Body of pancreas (tissue), 4 donors: ENCODE measurements around the gene HSPBAP1. TPM values are rescaled to one million over a fixed set of nuclear protein-coding genes. Genes with fewer than 3 reads are reported as not detected.

Experiments
- ATAC-seq: fragments of 150-250 bp; one replicate; pipeline ENCODE4 v1.9.1; 2016
- DNase-seq, 4 donors: peaks; one replicate each; pipeline ENCODE4 v3.0.0-alpha.2; 2019
- H3K27ac ChIP-seq, 4 donors: fragments of 200-600 bp; sonication (generic); 1 replicate in 3 of 4; 2 replicates in 1 of 4; pipeline versions ENCODE4 v1.5.1 to v1.6.1; 2016 to 2019; ENCODE audit warnings: mild to moderate bottlenecking in 1 of 4, mixed read lengths in 1 of 4, moderate library complexity in 1 of 4
- H3K27me3 ChIP-seq, 2 donors: fragments of 200-600 bp; sonication (generic); one replicate each; pipeline ENCODE4 v1.6.0; 2016; ENCODE audit warnings: mild to moderate bottlenecking in 1 of 2
- H3K36me3 ChIP-seq, 2 donors: fragments of 200-600 bp; sonication (generic); replicated peaks in 1 of 2; 2 replicates each; pipeline ENCODE4 v1.5.1; 2016; ENCODE audit warnings: low read depth in 2 of 2; ENCODE audit not compliant: insufficient read depth in 1 of 2
- H3K4me1 ChIP-seq: fragments of 200-600 bp; sonication (generic); one replicate; pipeline ENCODE4 v1.6.0; 2016
- H3K4me3 ChIP-seq, 2 donors: fragments of 200-600 bp; sonication (generic); 1 replicate in 1 of 2; 2 replicates in 1 of 2; pipeline ENCODE4 v1.5.1; 2016 to 2019
- H3K9me3 ChIP-seq, 3 donors: fragments of 200-600 bp; sonication (generic); 1 replicate in 2 of 3; 2 replicates in 1 of 3; pipeline ENCODE4 v1.5.1; 2016
- CTCF ChIP-seq, 7 experiments: fragments of 450-650 bp in 4 of 7; fragments of 200-600 bp in 3 of 7; sonication (generic) in 3 of 7; IDR thresholded peaks; one replicate each; pipeline ENCODE4 v1.5.1; 2016 to 2019; ENCODE audit warnings: antibody characterized with exemption in 7 of 7
- POLR2A ChIP-seq, 3 donors: fragments of 450-650 bp; IDR thresholded peaks; one replicate each; pipeline ENCODE4 v1.6.1; 2016; ENCODE audit warnings: antibody characterized with exemption in 3 of 3, mild to moderate bottlenecking in 2 of 3
- WGBS, 2 donors: methylation state at CpG; one replicate each; pipeline ENCODE4 v1.1.5; 2017; 5-methylcytosine and 5-hydroxymethylcytosine counted together
- intact Hi-C: fragments of 100-400 bp; cut with DNase I; formaldehyde crosslinking; loops from one replicate; pipeline ENCODE4 v1.15.1; 2023
- total RNA-seq, 2 donors: library from RNA; depleted of rRNA; stranded (reverse); fragments of >200 nt; gene quantifications; one replicate each; pipeline ENCODE4 v1.1.0, GENCODE V29; 2016

The HSPBAP1 gene
- total RNA-seq, 2 donors from 2014 or later, result 9.2 to 9.6 TPM

DNA sequence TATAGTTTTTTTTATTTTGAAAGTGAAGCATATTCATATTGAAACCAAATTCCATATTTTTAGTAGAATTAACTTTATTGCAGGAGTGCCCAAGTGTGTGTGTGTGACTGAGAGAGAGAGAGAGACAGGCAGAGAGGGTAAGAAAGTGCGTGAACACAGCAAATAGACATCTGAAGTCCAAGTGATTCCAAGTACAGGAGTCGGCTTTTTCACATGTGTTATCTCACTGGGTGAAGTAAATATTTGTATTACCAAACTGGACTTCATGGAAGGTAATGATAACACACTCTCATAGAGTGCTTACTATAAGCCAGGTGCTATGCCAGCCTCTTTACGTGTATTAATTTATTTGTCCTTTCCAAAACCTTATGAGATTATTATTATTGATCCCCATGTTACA, 101.0 kb downstream of the HSPBAP1 start:
- H3K27me3 ChIP-seq, result no peaks in the 10 kb centered on the region
- H3K27ac ChIP-seq, result peak overlapping the region in 2 of 4 donors; percentile 3 to 40
- TF ChIP-seq POLR2A (IDR thresholded peaks at IDR 0.05) (no peak), CTCF (IDR thresholded peaks at IDR 0.05) (no peak)
- no peak overlapping the region for H3K4me3 ChIP-seq
- WGBS, 2 donors, result 26 to 39% methylated on average over 3 of the region's 3 CpGs
- intact Hi-C loops, result no loop called here
- H3K9me3 ChIP-seq, result no peaks in the 10 kb centered on the region
- peaks cover 0 to 5% of the 10 kb centered on the region in 2 donors for H3K36me3 ChIP-seq
- peaks cover 22% of the 10 kb centered on the region for H3K4me1 ChIP-seq
- peak; percentile 78 for ATAC-seq
- peak in 1 of 4 donors; percentile 18 for DNase-seq

DNA sequence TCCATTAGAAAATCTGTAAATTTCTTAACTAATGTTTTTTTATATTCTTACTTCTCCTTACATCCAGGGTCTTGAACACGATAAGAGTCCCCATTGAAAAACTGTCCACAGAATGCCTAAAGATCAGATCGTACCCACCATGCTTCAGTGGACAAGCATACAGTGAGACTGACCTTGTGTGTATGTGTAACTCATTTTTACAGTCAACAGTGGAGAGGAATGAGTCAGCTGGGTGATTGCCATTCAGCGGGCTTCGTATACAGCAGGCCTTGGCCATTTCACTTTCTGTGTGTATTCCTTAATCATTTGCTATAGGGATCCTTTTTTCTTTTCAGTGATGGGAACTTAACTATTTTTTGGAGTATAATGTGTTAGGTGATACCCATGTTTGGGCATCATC, 102.4 kb downstream of the HSPBAP1 start:
- DNase-seq (peak; percentile 54 to 82 (median 74)), ATAC-seq (peak; percentile 70)
- Histone ChIP-seq H3K27ac (peak overlapping the region in 2 of 4 donors; percentile 2 to 19), H3K27me3 (no peaks in the 10 kb centered on the region), H3K9me3 (no peaks in the 10 kb centered on the region), H3K4me1 (peaks cover 22% of the 10 kb centered on the region), H3K36me3 (peaks cover 0 to 13% of the 10 kb centered on the region in 2 donors), H3K4me3 (no peak overlapping the region)
- TF ChIP-seq CTCF (IDR thresholded peaks at IDR 0.05), result no peak
- no peak for TF ChIP-seq POLR2A (IDR thresholded peaks at IDR 0.05)
- intact Hi-C loops, result no loop called here
- 37 to 58% methylated on average over 4 of the region's 4 CpGs for WGBS, 2 donors

DNA sequence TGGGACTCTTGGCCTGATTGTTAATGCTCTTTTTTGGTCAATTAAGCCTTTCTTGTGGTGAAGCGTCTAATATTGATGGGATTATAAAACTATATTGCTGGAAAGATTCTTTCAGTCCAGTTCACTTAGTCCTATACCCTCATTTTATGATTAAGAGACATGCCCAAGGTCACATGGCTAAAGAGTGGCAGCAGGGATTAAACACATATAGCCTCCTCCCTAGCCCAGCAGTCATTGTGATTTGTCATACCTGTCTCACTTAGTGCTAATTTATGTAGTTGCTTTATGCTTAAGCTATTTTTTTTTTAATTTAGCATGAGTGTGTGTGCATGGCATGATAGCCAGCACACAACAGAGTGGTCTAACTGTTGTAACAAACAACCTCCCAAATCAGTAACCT, 103.5 kb downstream of the HSPBAP1 start:
- Histone ChIP-seq H3K27me3 (no peaks in the 10 kb centered on the region), H3K4me3 (no peak overlapping the region), H3K4me1 (peaks cover 22% of the 10 kb centered on the region), H3K9me3 (no peaks in the 10 kb centered on the region), H3K36me3 (peaks cover 0 to 10% of the 10 kb centered on the region in 2 donors), H3K27ac (no peak overlapping the region)
- intact Hi-C loops, result no loop called here
- TF ChIP-seq POLR2A (IDR thresholded peaks at IDR 0.05), result no peak
- TF ChIP-seq CTCF (IDR thresholded peaks at IDR 0.05), result no peak
- ATAC-seq, result no peak
- no peak for DNase-seq
- WGBS, 2 donors, result 90 to 100% methylated on average over 1 of the region's 1 CpG

Other genes with a start within 250 kb of the HSPBAP1 start
- gene PARP9, start 229.5 kb downstream of the HSPBAP1 start, total RNA-seq, result 10 to 100 TPM; 13.2 to 17.1 TPM
- 10 to 100 TPM; 13.5 to 17.6 TPM for gene DTX3L, start 229.5 kb downstream of the HSPBAP1 start, total RNA-seq
- under 1 TPM in 1 of 2 donors, not detected in 1; 0.52 TPM for gene PARP15, start 216.2 kb downstream of the HSPBAP1 start, total RNA-seq
- 10 to 100 TPM; 31.6 to 31.9 TPM for gene PARP14, start 113.0 kb downstream of the HSPBAP1 start, total RNA-seq
- gene SLC49A4, start 1.2 kb upstream of the HSPBAP1 start, total RNA-seq, result 10 to 100 TPM; 20.8 to 23.6 TPM
- 10 to 100 TPM in 1 of 2 donors, 1 to 10 TPM in 1; 1.0 to 15.2 TPM for gene SEMA5B, start 233.9 kb upstream of the HSPBAP1 start, total RNA-seq